WTC11 (cell line): Measurements from ENCODE around the gene RTN4.

ENCODE experiments used
- ATF1 ChIP-seq: sonication (generic); formaldehyde crosslinking; IDR thresholded peaks from 2 replicates; pipeline ENCODE4 v1.8.1; 2023; ENCODE audit warnings: mild to moderate bottlenecking, moderate library complexity, missing genetic modification reagents
- FOXJ3 ChIP-seq: sonication (generic); formaldehyde crosslinking; IDR thresholded peaks from 2 replicates; pipeline ENCODE4 v1.9.0; 2021; ENCODE audit warnings: missing genetic modification reagents, mild to moderate bottlenecking, borderline replicate concordance
- JUN ChIP-seq: sonication (generic); formaldehyde crosslinking; IDR thresholded peaks from 2 replicates; pipeline ENCODE4 v1.8.0; 2023; ENCODE audit warnings: mild to moderate bottlenecking, missing genetic modification reagents
- MYBL2 ChIP-seq: sonication (generic); formaldehyde crosslinking; IDR thresholded peaks from 2 replicates; pipeline ENCODE4 v1.8.1; 2023; ENCODE audit warnings: mild to moderate bottlenecking, moderate library complexity, missing genetic modification reagents
- NFYB ChIP-seq: sonication (generic); formaldehyde crosslinking; conservative IDR thresholded peaks from 2 replicates; pipeline ENCODE4 v1.8.0; 2022; ENCODE audit warnings: low read depth, missing genetic modification reagents
- TEAD4 ChIP-seq: sonication (generic); formaldehyde crosslinking; IDR thresholded peaks from 2 replicates; pipeline ENCODE4 v1.8.0; 2022; ENCODE audit warnings: mild to moderate bottlenecking, missing genetic modification reagents
- TF ChIP-seq, protein P1 (sequence below): sonication (generic); formaldehyde crosslinking; IDR thresholded peaks from 2 replicates; pipeline ENCODE4 v1.8.0; 2022; ENCODE audit warnings: mild to moderate bottlenecking, missing genetic modification reagents
- TF ChIP-seq, protein P2 (sequence below): sonication (generic); formaldehyde crosslinking; IDR thresholded peaks from 2 replicates; pipeline ENCODE4 v1.8.0; 2023; ENCODE audit warnings: missing genetic modification reagents, mild to moderate bottlenecking, borderline replicate concordance
- TF ChIP-seq, protein P3 (sequence below): fragments of 200-600 bp; IDR thresholded peaks from 2 replicates; pipeline ENCODE4 v1.8.0; 2022; ENCODE audit warnings: antibody characterized with exemption
- TF ChIP-seq, protein P4 (sequence below): sonication (generic); formaldehyde crosslinking; IDR thresholded peaks from 2 replicates; pipeline ENCODE4 v1.8.1; 2022; ENCODE audit warnings: low read depth, missing genetic modification reagents, borderline replicate concordance

DNA sequence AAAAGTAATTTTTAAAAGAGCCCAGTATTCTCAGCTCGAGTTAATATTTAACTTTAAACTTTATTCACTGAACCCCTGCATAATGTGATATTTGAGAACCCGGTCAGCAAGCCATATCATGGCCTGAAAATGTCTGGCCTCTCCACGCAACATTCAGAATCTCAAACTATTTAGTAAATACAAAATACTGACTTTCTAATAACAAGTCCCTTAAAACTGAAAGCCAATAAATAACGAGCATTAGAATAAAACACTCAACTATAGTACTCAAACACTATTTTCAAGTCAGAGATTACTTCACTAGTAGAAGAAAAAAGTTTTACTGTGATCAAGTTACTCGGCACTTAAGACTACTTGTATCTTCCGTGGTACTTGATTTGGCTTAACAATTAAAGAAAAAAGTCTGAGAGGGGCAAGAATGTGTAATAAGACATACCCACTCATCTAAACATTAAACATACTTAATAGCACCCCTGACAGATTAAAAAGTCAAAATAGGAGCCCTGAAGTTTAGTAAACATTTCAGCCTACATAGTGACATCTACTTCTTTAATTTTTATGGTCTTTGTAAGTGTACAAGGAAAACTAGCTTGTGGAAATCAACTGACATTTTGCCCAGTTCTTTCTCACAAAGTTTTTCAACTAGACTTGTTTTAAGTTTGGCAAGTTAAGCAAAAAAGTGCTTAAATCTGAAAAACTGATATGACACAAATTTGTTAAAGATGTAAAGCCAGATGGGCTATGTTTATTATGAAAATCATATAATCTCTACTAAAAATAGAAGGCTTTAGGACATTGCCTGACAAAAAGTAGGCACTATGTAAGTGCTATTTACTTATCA is 38.2 kb downstream of the RTN4 start:
- TF ChIP-seq, protein P1, sequence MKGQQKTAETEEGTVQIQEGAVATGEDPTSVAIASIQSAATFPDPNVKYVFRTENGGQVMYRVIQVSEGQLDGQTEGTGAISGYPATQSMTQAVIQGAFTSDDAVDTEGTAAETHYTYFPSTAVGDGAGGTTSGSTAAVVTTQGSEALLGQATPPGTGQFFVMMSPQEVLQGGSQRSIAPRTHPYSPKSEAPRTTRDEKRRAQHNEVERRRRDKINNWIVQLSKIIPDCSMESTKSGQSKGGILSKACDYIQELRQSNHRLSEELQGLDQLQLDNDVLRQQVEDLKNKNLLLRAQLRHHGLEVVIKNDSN (CRISPR knock-in tag): no peak
- TF ChIP-seq, protein P2, sequence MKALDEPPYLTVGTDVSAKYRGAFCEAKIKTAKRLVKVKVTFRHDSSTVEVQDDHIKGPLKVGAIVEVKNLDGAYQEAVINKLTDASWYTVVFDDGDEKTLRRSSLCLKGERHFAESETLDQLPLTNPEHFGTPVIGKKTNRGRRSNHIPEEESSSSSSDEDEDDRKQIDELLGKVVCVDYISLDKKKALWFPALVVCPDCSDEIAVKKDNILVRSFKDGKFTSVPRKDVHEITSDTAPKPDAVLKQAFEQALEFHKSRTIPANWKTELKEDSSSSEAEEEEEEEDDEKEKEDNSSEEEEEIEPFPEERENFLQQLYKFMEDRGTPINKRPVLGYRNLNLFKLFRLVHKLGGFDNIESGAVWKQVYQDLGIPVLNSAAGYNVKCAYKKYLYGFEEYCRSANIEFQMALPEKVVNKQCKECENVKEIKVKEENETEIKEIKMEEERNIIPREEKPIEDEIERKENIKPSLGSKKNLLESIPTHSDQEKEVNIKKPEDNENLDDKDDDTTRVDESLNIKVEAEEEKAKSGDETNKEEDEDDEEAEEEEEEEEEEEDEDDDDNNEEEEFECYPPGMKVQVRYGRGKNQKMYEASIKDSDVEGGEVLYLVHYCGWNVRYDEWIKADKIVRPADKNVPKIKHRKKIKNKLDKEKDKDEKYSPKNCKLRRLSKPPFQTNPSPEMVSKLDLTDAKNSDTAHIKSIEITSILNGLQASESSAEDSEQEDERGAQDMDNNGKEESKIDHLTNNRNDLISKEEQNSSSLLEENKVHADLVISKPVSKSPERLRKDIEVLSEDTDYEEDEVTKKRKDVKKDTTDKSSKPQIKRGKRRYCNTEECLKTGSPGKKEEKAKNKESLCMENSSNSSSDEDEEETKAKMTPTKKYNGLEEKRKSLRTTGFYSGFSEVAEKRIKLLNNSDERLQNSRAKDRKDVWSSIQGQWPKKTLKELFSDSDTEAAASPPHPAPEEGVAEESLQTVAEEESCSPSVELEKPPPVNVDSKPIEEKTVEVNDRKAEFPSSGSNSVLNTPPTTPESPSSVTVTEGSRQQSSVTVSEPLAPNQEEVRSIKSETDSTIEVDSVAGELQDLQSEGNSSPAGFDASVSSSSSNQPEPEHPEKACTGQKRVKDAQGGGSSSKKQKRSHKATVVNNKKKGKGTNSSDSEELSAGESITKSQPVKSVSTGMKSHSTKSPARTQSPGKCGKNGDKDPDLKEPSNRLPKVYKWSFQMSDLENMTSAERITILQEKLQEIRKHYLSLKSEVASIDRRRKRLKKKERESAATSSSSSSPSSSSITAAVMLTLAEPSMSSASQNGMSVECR: no peak
- TF ChIP-seq NFYB (CRISPR knock-in tag) (no peak), TEAD4 (CRISPR knock-in tag) (no peak), JUN (CRISPR knock-in tag) (no peak), FOXJ3 (no peak), MYBL2 (CRISPR knock-in tag) (no peak), ATF1 (no peak)
- TF ChIP-seq, protein P3, sequence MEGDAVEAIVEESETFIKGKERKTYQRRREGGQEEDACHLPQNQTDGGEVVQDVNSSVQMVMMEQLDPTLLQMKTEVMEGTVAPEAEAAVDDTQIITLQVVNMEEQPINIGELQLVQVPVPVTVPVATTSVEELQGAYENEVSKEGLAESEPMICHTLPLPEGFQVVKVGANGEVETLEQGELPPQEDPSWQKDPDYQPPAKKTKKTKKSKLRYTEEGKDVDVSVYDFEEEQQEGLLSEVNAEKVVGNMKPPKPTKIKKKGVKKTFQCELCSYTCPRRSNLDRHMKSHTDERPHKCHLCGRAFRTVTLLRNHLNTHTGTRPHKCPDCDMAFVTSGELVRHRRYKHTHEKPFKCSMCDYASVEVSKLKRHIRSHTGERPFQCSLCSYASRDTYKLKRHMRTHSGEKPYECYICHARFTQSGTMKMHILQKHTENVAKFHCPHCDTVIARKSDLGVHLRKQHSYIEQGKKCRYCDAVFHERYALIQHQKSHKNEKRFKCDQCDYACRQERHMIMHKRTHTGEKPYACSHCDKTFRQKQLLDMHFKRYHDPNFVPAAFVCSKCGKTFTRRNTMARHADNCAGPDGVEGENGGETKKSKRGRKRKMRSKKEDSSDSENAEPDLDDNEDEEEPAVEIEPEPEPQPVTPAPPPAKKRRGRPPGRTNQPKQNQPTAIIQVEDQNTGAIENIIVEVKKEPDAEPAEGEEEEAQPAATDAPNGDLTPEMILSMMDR: no peak
- TF ChIP-seq, protein P4, sequence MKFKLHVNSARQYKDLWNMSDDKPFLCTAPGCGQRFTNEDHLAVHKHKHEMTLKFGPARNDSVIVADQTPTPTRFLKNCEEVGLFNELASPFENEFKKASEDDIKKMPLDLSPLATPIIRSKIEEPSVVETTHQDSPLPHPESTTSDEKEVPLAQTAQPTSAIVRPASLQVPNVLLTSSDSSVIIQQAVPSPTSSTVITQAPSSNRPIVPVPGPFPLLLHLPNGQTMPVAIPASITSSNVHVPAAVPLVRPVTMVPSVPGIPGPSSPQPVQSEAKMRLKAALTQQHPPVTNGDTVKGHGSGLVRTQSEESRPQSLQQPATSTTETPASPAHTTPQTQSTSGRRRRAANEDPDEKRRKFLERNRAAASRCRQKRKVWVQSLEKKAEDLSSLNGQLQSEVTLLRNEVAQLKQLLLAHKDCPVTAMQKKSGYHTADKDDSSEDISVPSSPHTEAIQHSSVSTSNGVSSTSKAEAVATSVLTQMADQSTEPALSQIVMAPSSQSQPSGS: no peak
